DOHH2 (cell line): ENCODE data around the gene GLI3.

Source experiments
- EZH2phosphoT487 ChIP-seq: fragments of 200-600 bp; sonication (generic); IDR thresholded peaks from 2 replicates; pipeline ENCODE4 v1.6.1; 2017; ENCODE audit warnings: borderline replicate concordance, mild to moderate bottlenecking, antibody characterized with exemption, low read length, moderate library complexity, mixed read lengths
- TF ChIP-seq, protein P1 (sequence below): fragments of 200-600 bp; sonication (generic); IDR thresholded peaks from one replicate; pipeline ENCODE4 v1.5.1; 2014; ENCODE audit warnings: antibody characterized with exemption, mild to moderate bottlenecking, low read depth, low read length; ENCODE audit not compliant: poor library complexity, severe bottlenecking

DNA sequence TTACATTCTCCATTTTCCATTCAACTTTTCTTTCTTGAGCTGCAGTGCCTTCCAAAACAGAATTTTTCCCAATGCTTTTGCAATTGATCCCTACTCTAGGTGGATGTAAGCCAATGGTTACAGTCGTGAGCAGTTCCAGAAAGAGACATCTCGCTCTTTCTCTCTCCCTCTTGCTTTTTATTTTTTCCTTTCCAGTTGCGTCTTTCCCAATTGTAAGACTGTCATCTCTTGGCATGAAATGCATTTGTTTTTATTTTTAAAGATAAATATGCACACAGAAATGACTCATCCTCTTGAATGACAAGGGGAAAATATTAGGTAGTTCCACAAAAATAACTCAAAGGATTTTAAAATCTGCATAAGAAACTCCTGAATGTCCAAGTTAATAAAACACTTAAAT is 25.1 kb downstream of the GLI3 start:
- TF ChIP-seq, protein P1, sequence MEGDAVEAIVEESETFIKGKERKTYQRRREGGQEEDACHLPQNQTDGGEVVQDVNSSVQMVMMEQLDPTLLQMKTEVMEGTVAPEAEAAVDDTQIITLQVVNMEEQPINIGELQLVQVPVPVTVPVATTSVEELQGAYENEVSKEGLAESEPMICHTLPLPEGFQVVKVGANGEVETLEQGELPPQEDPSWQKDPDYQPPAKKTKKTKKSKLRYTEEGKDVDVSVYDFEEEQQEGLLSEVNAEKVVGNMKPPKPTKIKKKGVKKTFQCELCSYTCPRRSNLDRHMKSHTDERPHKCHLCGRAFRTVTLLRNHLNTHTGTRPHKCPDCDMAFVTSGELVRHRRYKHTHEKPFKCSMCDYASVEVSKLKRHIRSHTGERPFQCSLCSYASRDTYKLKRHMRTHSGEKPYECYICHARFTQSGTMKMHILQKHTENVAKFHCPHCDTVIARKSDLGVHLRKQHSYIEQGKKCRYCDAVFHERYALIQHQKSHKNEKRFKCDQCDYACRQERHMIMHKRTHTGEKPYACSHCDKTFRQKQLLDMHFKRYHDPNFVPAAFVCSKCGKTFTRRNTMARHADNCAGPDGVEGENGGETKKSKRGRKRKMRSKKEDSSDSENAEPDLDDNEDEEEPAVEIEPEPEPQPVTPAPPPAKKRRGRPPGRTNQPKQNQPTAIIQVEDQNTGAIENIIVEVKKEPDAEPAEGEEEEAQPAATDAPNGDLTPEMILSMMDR = no peak
- no peak for TF ChIP-seq EZH2phosphoT487
